Mesodermal cell (in vitro differentiated cells): Measurements from ENCODE around the gene FAM156A.
"Not testable (repeated sequence)": the region's sequence is repeated elsewhere in the genome, so short reads cannot be mapped to it uniquely, and the experiment has no call there.

ENCODE experiments used
- H3K27ac ChIP-seq: 2 replicates; pipeline ENCODE4 v1.7.0; 2013; ENCODE audit warnings: mild to moderate bottlenecking, low read depth, low read length, moderate library complexity; ENCODE audit not compliant: severe bottlenecking
- H3K36me3 ChIP-seq: 2 replicates; pipeline ENCODE4 v1.7.1; 2013; ENCODE audit warnings: mild to moderate bottlenecking, low read length, moderate library complexity; ENCODE audit not compliant: control insufficient read depth, insufficient read depth
- H3K4me1 ChIP-seq: one replicate; pipeline ENCODE4 v1.7.1; 2013; ENCODE audit warnings: mild to moderate bottlenecking, low read length; ENCODE audit not compliant: insufficient read depth, control insufficient read depth, poor library complexity, severe bottlenecking
- H3K4me3 ChIP-seq: 2 replicates; pipeline ENCODE4 v1.7.0; 2013; ENCODE audit warnings: low read length, control low read depth, mild to moderate bottlenecking; ENCODE audit not compliant: insufficient read depth, poor library complexity, severe bottlenecking; ENCODE audit errors: extremely low read depth
- H3K9me3 ChIP-seq: 2 replicates; pipeline ENCODE4 v1.7.1; 2013; ENCODE audit warnings: mild to moderate bottlenecking, low read length, moderate library complexity; ENCODE audit not compliant: control insufficient read depth
- WGBS, 2 experiments: methylation state at CpG; one replicate each; pipeline ENCODE4 v1.1.5; 2013; ENCODE audit warnings: missing lambda C conversion rate in 2 of 2; ENCODE audit not compliant: insufficient coverage in 2 of 2; 5-methylcytosine and 5-hydroxymethylcytosine counted together

Gene FAM156A

DNA sequence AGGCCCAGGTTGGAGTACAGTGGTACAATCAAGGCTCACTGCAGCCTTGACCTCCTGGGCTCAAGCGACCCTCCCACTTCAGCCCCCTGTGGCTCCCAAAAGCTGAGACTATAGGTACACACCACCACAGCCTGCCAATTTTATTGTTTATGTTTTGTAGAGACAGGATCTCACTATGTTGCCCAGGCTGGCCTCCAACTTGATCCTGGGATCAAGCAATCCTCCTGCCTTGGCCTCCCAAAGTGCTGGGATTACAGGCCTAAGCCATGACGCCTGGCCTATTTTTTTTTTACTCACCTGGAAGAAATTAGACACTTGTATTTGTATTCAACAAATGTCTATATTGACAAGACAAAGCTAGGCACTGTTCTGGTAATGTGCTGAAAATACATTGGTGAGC is 25.1 kb downstream of the FAM156A start:
- no CpG with 5 or more reads among the region's 2 CpGs for WGBS, 2 experiments
- no peaks in the 10 kb centered on the region for H3K4me1 ChIP-seq
- H3K9me3 ChIP-seq: no peaks in the 10 kb centered on the region
- H3K36me3 ChIP-seq: no peaks in the 10 kb centered on the region
- no peak overlapping the region for H3K4me3 ChIP-seq
- H3K27ac ChIP-seq: no peak overlapping the region

DNA sequence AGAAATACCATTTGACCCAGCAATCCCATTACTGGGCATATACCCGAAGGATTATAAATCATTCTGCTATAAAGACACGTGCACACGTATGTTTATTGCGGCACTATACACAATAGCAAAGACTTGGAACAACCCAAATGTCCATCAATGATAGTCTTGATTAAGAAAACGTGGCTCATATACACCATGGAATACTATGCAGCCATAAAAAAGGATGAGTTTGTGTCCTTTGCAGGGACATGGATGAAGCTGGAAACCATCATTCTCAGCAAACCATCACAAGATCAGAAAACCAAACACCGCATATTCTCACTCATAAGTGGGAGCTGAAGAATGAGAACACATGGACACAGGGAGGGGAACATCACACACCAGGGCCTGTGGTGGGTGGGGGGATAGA is 28.1 kb downstream of the FAM156A start:
- not testable (repeated sequence) for H3K4me3 ChIP-seq, H3K27ac ChIP-seq, H3K4me1 ChIP-seq

DNA sequence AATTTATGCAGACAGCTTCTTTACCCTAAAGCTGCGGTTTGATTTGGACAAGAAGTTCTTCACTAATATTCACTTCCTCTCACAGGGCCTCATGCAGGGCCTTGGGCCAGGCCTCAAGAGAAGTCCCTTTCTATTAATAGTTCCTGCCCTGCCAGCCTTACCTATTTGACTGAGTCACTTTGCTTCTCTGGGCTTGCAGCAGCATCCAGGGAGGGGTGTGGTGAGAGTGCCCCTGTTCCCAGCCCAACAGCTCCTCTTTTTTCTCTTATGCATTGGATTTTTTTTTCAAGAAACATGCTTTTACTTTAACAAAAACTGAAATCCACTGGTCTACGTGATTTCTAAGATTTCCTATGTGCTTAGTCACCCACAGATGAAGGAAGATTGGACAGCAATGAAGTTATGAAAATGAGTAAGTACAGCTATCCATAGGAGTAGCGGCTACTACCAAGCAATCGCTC is 34.5 kb downstream of the FAM156A start:
- no peaks in the 10 kb centered on the region for H3K36me3 ChIP-seq
- H3K4me3 ChIP-seq: no peak overlapping the region
- WGBS, 2 experiments: no CpG with 5 or more reads among the region's 4 CpGs
- peaks cover 3% of the 10 kb centered on the region for H3K4me1 ChIP-seq
- no peaks in the 10 kb centered on the region for H3K9me3 ChIP-seq
- H3K27ac ChIP-seq: no peak overlapping the region

More for the DNA sequence above, 28.1 kb downstream of the FAM156A start:
- not testable (repeated sequence) for H3K9me3 ChIP-seq, H3K36me3 ChIP-seq
- 100% methylated on average over 1 of the region's 6 CpGs; no CpG with 5 or more reads in 1 of the 2 experiments for WGBS, 2 experiments

DNA sequence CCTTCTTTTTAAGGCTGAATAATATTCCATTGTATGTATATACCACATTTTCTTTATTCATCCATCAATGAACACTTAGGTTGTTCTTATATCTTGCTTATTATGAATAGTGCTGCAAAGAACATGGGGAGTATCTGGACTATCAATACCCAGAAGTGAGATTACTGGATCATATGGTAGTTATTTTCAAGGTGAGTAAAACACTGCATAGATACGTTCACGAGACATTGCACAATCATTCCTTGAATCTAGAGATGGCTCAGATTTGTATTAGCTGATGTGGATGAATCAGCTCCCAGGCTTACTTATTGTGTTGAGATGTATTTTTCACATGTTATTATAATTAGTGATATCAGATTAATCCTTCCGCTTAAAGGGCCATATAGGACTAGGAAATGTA is 43.6 kb downstream of the FAM156A start:
- not testable (repeated sequence) for H3K4me1 ChIP-seq, H3K36me3 ChIP-seq, H3K27ac ChIP-seq, H3K4me3 ChIP-seq, H3K9me3 ChIP-seq
- no CpG with 5 or more reads among the region's 3 CpGs for WGBS, 2 experiments

DNA sequence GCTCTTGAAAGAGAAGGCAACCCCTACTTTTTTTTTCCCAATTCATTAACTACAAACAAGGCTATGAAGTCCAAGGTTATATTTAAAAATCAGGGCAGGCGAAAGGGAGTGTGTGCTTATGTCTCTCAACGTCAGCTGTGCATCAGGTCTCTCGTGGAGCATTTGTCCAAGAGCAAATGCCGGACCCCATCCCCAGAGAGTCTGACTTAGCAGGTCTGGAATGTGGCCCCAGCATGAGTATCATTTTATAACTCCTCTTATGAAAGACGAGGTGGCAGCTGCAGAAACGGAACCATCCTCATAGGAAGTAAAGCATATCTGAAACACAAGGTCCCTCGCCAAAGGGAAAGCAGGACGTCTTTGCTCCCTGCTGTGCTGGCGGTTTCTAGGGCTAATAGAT is 44.6 kb downstream of the FAM156A start:
- not testable (repeated sequence) for H3K4me1 ChIP-seq, H3K36me3 ChIP-seq, H3K9me3 ChIP-seq, H3K27ac ChIP-seq, H3K4me3 ChIP-seq
- WGBS, 2 experiments: no CpG with 5 or more reads among the region's 9 CpGs

DNA sequence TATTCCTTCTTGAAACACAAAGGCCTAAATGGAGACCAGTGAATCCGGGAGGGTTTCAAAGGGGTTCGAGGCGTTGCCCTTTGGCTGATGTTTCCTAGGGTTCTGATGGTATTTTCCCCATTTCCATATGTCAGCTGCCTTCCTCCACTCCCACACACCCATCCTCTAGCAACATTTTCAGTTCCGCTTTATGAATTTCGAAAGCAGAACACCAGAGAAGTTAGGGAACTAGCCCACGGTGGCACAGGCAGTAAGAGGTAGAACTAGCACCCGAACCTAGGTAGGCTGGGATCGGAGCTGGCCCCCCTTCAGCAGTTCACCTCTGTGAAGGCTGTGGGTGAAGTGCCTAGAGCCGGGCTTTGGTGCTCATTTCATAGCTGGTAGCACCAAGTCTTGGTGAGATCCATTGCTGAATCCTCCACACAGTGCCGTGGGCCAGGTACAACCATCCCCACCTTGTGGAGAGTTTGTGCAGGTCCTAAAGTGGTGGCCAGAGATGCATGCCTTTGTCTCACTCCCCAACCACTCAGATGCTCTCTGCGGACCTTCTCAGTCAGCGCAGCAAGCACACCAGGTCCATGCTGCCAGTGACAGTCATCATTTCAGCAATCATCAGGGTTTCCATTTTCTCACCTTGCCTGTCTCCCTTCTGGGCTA is 48.9 kb downstream of the FAM156A start:
- not testable (repeated sequence) for H3K27ac ChIP-seq, H3K36me3 ChIP-seq, H3K9me3 ChIP-seq, H3K4me3 ChIP-seq, H3K4me1 ChIP-seq
- no CpG with 5 or more reads among the region's 12 CpGs for WGBS, 2 experiments

DNA sequence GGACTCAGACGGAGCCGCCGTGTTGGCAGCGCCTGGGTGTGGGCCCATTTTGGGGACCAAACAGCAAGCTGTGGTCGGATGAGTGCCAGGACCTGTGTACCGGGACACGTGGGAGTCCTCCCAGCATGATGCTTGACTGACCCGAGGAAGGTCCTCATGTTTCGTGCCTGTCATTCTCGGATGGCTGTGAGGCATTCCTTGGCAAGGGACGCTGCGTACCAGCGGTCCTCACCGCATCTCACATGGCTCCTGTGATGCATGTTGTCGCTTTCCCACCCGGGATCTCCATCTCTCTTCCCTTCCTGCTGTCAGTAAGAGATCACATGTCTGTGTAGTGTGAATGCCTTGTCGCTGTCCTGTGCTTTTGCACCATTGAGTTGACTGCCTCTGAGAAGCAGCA is 50.4 kb downstream of the FAM156A start:
- H3K27ac ChIP-seq, H3K4me3 ChIP-seq, H3K4me1 ChIP-seq, H3K36me3 ChIP-seq, H3K9me3 ChIP-seq: not testable (repeated sequence)
- WGBS, 2 experiments: no CpG with 5 or more reads among the region's 17 CpGs

DNA sequence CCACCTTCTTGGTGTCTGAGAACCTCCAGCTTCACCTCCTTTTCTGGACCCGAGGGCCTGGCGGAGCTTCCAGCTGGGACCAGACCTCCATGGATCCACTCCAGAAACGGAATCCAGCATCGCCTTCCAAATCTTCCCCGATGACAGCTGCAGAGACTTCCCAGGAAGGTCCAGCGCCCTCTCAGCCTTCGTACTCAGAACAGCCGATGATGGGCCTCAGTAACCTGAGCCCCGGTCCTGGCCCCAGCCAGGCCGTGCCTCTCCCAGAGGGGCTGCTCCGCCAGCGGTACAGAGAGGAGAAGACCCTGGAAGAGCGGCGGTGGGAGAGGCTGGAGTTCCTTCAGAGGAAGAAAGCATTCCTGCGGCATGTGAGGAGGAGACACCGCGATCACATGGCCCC is 51.2 kb downstream of the FAM156A start:
- not testable (repeated sequence) for H3K27ac ChIP-seq, H3K4me1 ChIP-seq, H3K36me3 ChIP-seq, H3K4me3 ChIP-seq, H3K9me3 ChIP-seq
- WGBS, 2 experiments: no CpG with 5 or more reads among the region's 17 CpGs

DNA sequence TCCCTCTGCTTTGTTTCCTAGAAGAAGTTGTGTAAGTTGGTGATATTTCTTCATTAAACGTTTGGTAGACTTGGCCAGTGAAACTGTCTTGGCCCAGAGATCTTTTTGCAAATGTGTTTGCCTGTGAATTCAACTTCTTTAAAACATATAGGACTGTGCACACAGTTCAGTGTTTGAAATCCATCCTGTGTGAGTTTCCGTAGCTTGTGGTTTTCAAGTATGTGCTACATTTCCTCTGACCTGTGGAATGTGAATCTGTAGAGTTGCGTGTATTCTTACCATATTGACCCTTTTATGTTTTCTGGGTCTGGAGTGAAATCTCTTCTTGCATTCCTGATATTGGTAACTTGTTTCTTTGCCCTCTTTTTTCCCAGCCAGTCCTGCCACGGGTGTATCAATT is 52.2 kb downstream of the FAM156A start:
- no CpG with 5 or more reads among the region's 4 CpGs for WGBS, 2 experiments
- not testable (repeated sequence) for H3K9me3 ChIP-seq, H3K27ac ChIP-seq, H3K4me3 ChIP-seq, H3K36me3 ChIP-seq, H3K4me1 ChIP-seq

DNA sequence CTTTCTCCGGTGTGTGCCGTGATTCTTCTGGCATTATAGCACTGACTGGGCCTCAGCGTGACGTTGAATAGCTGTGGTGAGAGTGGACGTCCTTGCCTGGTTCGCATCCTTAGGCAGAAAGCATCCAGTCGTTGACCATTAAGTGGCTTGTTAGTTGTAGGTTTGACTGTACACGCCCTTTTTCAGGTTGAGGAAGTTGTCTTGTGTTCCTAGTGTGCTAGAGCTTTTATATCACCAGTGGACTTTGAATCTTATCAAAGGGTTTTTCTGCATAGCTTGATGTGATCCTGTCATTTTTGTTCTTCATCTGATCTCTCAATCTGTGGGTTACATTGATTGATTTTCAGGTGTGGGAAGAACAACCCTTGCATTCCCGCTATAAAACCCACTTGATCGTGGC is 52.8 kb downstream of the FAM156A start:
- no CpG with 5 or more reads among the region's 10 CpGs for WGBS, 2 experiments
- not testable (repeated sequence) for H3K27ac ChIP-seq, H3K4me3 ChIP-seq, H3K9me3 ChIP-seq, H3K4me1 ChIP-seq, H3K36me3 ChIP-seq
